Astrocyte (in vitro differentiated cells and primary cell): ENCODE results near the gene NR2C2.

Source experiments
- CTCF ChIP-seq: IDR thresholded peaks from 2 replicates; pipeline ENCODE4 v1.5.1; 2011; ENCODE audit warnings: low read depth, mild to moderate bottlenecking, inconsistent platforms, low read length, moderate library complexity; ENCODE audit not compliant: insufficient read depth
- EZH2 ChIP-seq: IDR thresholded peaks from 2 replicates; pipeline ENCODE4 v1.6.1; 2012; ENCODE audit warnings: mild to moderate bottlenecking, low read length, inconsistent platforms; ENCODE audit not compliant: insufficient read depth

- TF ChIP-seq CTCF (no peak), EZH2 (no peak)
Measured at GRCh38 chr3:15065550-15066007, 118.2 kb downstream of the NR2C2 start.
